GM12864 (cell line): ENCODE data around the gene OR13D1.

ENCODE experiments used
- DNase-seq: peaks from one replicate; pipeline ENCODE4 v3.0.0-alpha.2; 2011; ENCODE audit warnings: low read depth
- H3K4me3 ChIP-seq: 2 replicates; pipeline ENCODE4 v1.5.1; 2011; ENCODE audit warnings: mild to moderate bottlenecking, low read depth, low read length, control low read depth
- TF ChIP-seq, protein P1 (sequence below): IDR thresholded peaks from 2 replicates; pipeline ENCODE4 v1.5.1; 2011; ENCODE audit warnings: low read depth, mild to moderate bottlenecking, moderate library complexity, low read length, control low read depth, inconsistent platforms; ENCODE audit errors: missing control alignments

Gene OR13D1

DNA sequence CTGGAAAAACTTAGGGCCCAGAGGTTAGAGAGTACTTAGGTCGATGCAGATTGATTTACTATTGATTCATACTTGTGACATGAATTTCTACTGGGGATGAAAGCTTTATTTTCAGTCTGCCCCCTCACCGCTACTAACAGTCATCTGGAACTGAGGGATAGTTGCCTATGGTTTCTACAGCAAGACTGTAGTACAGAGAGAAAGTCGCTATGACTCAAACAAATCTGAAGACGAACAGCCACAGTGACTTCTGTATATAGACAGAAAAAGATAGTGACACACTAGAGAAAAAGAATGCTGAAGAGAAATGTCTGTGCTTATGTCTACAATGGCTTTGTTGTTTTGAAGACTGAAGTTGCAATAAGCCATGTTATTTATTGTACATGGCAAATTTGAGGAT, 17.3 kb downstream of the OR13D1 start:
- TF ChIP-seq, protein P1, sequence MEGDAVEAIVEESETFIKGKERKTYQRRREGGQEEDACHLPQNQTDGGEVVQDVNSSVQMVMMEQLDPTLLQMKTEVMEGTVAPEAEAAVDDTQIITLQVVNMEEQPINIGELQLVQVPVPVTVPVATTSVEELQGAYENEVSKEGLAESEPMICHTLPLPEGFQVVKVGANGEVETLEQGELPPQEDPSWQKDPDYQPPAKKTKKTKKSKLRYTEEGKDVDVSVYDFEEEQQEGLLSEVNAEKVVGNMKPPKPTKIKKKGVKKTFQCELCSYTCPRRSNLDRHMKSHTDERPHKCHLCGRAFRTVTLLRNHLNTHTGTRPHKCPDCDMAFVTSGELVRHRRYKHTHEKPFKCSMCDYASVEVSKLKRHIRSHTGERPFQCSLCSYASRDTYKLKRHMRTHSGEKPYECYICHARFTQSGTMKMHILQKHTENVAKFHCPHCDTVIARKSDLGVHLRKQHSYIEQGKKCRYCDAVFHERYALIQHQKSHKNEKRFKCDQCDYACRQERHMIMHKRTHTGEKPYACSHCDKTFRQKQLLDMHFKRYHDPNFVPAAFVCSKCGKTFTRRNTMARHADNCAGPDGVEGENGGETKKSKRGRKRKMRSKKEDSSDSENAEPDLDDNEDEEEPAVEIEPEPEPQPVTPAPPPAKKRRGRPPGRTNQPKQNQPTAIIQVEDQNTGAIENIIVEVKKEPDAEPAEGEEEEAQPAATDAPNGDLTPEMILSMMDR: no peak
- DNase-seq: no peak
- no peak overlapping the region for H3K4me3 ChIP-seq

DNA sequence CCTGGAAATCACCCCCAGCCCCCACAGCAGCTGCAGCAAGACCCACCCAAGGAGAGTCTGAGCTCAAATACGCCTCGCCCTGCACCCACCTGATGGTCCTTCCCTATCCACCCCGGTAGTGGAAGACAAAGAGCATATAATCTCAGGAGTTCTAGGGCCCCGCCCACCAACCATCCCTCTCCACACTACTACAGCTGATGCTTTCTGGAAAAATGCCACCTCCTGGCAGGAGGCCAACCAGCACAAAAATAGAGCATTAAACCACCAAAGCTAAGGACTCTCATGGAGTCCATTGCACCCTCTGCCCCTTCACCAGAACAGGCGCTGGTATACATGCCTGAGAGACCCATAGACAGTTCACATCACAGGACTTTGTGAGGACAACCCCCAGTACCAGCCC, 30.7 kb downstream of the OR13D1 start:
- TF ChIP-seq, protein P1: no peak
- no peak overlapping the region for H3K4me3 ChIP-seq
- no peak for DNase-seq

GRCh38 chr9:104738452-104738851, 44.1 kb downstream of the OR13D1 start:
- no peak overlapping the region for H3K4me3 ChIP-seq
- TF ChIP-seq, protein P1: no peak
- DNase-seq: no peak

DNA sequence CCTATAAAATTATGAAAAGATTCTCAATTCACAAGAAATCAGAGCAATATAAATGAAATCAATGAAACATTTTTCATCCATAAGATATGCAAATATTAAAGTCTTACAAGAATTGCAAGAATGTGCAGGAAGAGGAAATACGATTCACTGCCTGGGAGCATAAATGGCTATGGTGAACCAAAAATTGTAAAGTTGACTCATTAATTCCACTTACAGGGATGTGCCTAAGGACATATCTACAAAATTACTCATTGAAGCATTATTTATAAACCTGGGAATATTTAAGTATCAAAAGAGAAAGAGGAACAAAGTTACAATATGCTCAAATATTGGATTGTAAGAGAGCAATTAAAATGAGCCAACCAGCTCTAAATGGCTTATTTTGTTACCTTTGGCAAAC, 46.3 kb downstream of the OR13D1 start:
- TF ChIP-seq, protein P1: no peak
- DNase-seq: no peak
- no peak overlapping the region for H3K4me3 ChIP-seq

GRCh38 chr9:104743376-104743985, 49.2 kb downstream of the OR13D1 start:
- DNase-seq: peak; percentile 49
- no peak overlapping the region for H3K4me3 ChIP-seq
- TF ChIP-seq, protein P1: peak; percentile 55
